Lower leg skin (tissue), 4 donors: ENCODE results near the gene RIC8B. TPM values are rescaled to one million over a fixed set of nuclear protein-coding genes. Genes with fewer than 3 reads are reported as not detected.

Experiments
- DNase-seq, 2 donors: peaks; one replicate each; pipeline ENCODE4 v3.0.0-alpha.2; 2019; ENCODE audit warnings: low spot score in 2 of 2
- H3K4me3 ChIP-seq: fragments of 200-600 bp; sonication (generic); 2 replicates; pipeline ENCODE4 v1.5.1; 2017; ENCODE audit warnings: mild to moderate bottlenecking, low read depth; ENCODE audit not compliant: poor library complexity, severe bottlenecking
- POLR2A ChIP-seq, 2 donors: fragments of 450-650 bp; IDR thresholded peaks; one replicate each; pipeline ENCODE4 v1.6.1; 2016 to 2017; ENCODE audit warnings: antibody characterized with exemption in 2 of 2, mild to moderate bottlenecking in 1 of 2, moderate library complexity in 1 of 2
- WGBS, 2 donors: methylation state at CpG; one replicate each; pipeline ENCODE4 v1.1.5; 2018; 5-methylcytosine and 5-hydroxymethylcytosine counted together
- intact Hi-C: fragments of 100-400 bp; cut with DNase I; formaldehyde crosslinking; loops from one replicate; pipeline ENCODE4 v1.15.0; 2023; ENCODE audit warnings: low total_unique reads
- total RNA-seq, 4 donors: library from RNA; depleted of rRNA; stranded (reverse); fragments of >200 nt; gene quantifications; one replicate each; pipeline ENCODE4 v1.1.0, GENCODE V29; 2016
- TF ChIP-seq, protein P1 (sequence below), 3 donors: fragments of 450-650 bp; IDR thresholded peaks; one replicate each; pipeline ENCODE4 v1.5.1; 2016; ENCODE audit warnings: antibody characterized with exemption in 3 of 3, mild to moderate bottlenecking in 3 of 3, moderate library complexity in 2 of 3

RIC8B gene
- total RNA-seq, 4 donors from 2014 or later = 7.0 to 9.1 (median 8.3) TPM

DNA sequence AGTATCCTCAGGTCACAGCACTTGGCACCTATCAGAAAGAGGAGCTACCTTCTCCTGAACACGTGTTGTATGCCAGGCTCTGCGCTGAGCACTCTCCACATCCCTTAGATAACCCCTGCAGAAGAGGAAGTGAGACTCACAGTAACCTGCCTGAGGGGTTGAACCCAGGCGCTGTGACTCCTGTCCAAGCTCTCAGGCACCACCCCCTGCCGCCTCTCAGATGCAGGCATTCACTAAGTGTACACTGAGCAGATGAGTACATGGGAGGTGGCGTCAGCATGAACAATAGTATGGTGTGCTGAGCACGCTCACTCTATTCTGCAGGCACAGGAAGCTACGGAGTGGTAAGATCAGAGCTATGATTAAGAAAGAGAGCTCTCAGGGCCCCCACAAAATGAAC, 21.0 kb upstream of the RIC8B start:
- 85 to 86% methylated on average over 7 of the region's 7 CpGs for WGBS, 2 donors
- no peak for TF ChIP-seq POLR2A (IDR thresholded peaks at IDR 0.05)
- TF ChIP-seq, protein P1, sequence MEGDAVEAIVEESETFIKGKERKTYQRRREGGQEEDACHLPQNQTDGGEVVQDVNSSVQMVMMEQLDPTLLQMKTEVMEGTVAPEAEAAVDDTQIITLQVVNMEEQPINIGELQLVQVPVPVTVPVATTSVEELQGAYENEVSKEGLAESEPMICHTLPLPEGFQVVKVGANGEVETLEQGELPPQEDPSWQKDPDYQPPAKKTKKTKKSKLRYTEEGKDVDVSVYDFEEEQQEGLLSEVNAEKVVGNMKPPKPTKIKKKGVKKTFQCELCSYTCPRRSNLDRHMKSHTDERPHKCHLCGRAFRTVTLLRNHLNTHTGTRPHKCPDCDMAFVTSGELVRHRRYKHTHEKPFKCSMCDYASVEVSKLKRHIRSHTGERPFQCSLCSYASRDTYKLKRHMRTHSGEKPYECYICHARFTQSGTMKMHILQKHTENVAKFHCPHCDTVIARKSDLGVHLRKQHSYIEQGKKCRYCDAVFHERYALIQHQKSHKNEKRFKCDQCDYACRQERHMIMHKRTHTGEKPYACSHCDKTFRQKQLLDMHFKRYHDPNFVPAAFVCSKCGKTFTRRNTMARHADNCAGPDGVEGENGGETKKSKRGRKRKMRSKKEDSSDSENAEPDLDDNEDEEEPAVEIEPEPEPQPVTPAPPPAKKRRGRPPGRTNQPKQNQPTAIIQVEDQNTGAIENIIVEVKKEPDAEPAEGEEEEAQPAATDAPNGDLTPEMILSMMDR (IDR thresholded peaks at IDR 0.05) = no peak
- intact Hi-C loops = no loop called here
- H3K4me3 ChIP-seq = no peak overlapping the region
- DNase-seq = no peak

DNA sequence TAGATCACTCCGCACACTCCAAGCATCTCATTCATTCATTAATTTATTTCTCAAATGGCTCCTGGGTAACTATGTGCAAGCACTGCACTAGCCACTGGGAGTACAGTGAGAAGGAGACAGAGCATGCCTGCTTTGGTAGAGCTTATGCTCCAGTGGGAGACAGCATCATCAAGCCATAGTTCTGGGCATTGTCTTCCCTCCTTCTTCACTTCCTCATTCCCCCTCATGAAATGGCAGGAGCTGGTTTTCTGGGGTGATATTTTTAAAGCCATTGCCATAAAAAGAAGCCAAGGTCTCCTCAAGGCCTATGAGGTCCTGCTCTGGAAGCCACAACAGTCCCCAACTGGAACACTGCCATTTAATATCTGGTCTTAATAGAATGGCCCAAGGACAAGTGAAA, 20.2 kb upstream of the RIC8B start:
- intact Hi-C loops = no loop called here
- 96% methylated on average over 1 of the region's 1 CpG for WGBS, 2 donors
- TF ChIP-seq, protein P1 (IDR thresholded peaks at IDR 0.05) = no peak
- no peak for TF ChIP-seq POLR2A (IDR thresholded peaks at IDR 0.05)
- DNase-seq = no peak
- no peak overlapping the region for H3K4me3 ChIP-seq

DNA sequence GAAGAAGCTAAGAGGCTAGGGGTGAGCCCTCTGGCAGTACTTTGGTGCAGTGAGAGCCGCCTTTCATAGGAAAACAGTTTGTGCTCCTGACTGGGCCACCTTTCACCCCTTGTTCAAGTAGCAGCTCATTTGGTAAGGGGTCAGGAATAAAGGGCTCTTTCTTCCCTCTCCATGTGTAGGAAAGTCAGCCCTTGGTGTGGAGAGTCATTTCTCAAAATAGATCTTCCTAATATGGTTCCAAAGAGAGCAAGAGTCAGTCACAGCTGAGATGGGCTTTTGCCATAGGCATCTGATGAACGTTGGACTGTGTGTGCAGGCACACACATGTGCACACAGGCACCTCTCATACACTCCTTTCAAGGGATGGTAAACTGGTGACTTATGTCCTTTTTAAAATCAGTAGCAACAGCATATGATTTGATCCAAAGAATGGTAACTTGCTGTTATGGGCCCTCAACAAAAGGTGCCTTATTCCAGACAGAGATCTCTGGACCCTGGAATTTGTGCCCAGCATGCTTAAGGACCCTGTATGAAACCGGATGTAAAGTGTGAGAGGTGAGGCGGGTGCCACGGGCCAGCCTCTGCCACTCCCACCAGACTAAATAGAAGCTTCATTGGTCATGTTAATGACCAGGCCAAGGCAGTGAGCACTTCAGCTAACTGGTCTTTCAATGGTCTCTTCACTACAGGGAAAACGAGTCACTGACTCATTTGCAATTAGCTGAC, 16.7 kb upstream of the RIC8B start:
- 75 to 77% methylated on average over 6 of the region's 6 CpGs for WGBS, 2 donors
- intact Hi-C loops = no loop called here
- no peak for TF ChIP-seq POLR2A (IDR thresholded peaks at IDR 0.05)
- TF ChIP-seq, protein P1 (IDR thresholded peaks at IDR 0.05) = no peak
- DNase-seq = no peak
- H3K4me3 ChIP-seq = no peak overlapping the region

DNA sequence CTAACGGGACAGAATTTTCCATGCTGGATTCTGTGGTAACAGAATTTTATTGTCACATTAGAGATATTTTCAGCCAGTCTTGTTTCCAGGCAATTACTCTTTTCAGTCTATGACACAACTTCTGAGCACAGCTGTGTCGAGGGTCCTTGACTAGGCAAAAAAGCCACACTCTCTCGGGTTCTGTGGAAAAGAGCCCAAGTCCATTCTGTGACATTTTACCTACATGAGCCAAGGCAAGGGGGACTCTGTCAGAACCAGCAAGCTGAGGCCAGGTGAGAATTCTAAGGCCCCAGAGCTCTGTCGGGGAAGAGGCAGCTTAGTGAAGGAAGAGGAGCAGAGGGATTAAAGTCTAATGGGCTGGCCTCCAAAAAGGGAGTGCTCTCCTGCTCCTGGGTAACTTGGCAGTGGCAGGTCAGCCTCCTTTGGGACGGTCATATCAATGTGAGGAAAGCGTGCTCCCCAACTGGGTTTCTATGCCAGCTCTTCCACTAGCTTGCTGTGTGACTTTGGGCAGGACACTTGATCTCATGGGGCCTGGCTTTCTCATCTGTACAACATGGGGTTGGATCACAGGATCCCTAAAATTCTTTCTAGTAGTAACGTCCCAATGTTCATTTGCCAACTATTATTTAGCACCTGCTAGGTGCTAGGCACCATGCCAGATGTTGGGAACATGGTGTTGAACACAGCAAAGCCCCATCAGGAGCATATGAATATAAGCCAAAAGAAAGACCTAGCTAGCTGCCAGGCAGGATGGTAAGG, 16.0 kb upstream of the RIC8B start:
- H3K4me3 ChIP-seq = no peak overlapping the region
- no peak for DNase-seq
- no peak for TF ChIP-seq POLR2A (IDR thresholded peaks at IDR 0.05)
- TF ChIP-seq, protein P1 (IDR thresholded peaks at IDR 0.05) = no peak
- WGBS, 2 donors = 78 to 84% methylated on average over 7 of the region's 7 CpGs
- intact Hi-C loops = no loop called here

DNA sequence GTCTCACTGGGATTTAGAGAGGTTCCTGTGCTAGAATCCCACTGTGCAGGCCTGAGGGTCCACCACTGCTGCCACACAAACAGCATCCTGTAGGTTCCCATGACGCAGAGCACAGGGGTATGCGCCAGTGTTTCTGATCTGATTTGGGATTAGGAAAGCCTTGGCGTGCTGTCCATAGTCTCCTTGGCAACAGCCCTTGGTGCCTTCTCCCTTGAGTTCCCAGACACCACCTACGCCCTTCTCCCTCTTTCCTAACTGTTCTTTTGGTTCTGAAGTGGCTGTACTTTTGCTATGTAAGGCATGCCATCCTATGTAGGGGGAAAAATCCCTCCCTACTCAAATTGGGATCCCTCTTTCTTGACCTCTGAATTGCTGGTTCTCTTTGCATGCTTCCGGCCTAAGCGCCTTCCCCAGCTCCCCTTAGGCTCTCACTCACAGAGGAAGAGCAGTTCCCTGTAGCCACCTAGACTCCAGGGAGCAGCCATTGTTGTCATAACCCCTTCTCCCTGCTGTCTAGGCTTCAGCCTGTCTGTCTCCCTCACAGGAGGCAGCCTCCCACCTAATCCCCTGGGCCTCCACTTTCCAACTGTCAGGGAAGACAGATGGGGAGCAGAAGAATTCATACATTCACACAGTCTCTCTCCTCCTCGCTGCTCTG, 14.8 kb upstream of the RIC8B start:
- TF ChIP-seq, protein P1 (IDR thresholded peaks at IDR 0.05) = no peak
- TF ChIP-seq POLR2A (IDR thresholded peaks at IDR 0.05) = no peak
- H3K4me3 ChIP-seq = no peak overlapping the region
- 70 to 72% methylated on average over 7 of the region's 7 CpGs for WGBS, 2 donors
- intact Hi-C loops = no loop called here
- no peak for DNase-seq
